Stomach (tissue), 9 donors: ENCODE results near the gene PRRG4. TPM values are rescaled to one million over a fixed set of nuclear protein-coding genes. Genes with fewer than 3 reads are reported as not detected.
"Not testable (repeated sequence)": the region's sequence is repeated elsewhere in the genome, so short reads cannot be mapped to it uniquely, and the experiment has no call there.

Experiments used
- DNase-seq, 2 donors: peaks; one replicate each; pipeline versions ENCODE4 v3.0.0 to v3.0.0-alpha.2; 2013 to 2019
- H3K27ac ChIP-seq, 5 donors: fragments of 200-600 bp in 4 of 5; sonication (generic) in 4 of 5; one replicate each; pipeline ENCODE4 v1.5.1; 2013 to 2019; ENCODE audit warnings: mild to moderate bottlenecking in 1 of 5, moderate library complexity in 1 of 5
- H3K27me3 ChIP-seq, 3 donors: fragments of 200-600 bp; sonication (generic); one replicate each; pipeline ENCODE4 v1.5.1; 2017 to 2019; ENCODE audit warnings: mixed run types in 1 of 3
- H3K36me3 ChIP-seq, 4 donors: fragments of 200-600 bp; sonication (generic); 1 replicate in 3 of 4; 2 replicates in 1 of 4; pipeline ENCODE4 v1.5.1; 2016 to 2019
- H3K4me1 ChIP-seq, 4 donors: fragments of 200-600 bp; sonication (generic); one replicate each; pipeline ENCODE4 v1.5.1; 2016 to 2019
- H3K4me3 ChIP-seq, 4 donors: fragments of 200-600 bp; sonication (generic) in 3 of 4; one replicate each; pipeline ENCODE4 v1.5.1; 2016 to 2019; ENCODE audit warnings: mild to moderate bottlenecking in 1 of 4
- H3K9me3 ChIP-seq, 4 donors: fragments of 200-600 bp; sonication (generic); one replicate each; pipeline ENCODE4 v1.5.1; 2016 to 2019
- EP300 ChIP-seq: sonication (generic); formaldehyde crosslinking; IDR thresholded peaks from one replicate; pipeline ENCODE4 v1.6.1; 2017; ENCODE audit warnings: antibody characterized with exemption
- POLR2A ChIP-seq, 4 donors: fragments of 450-650 bp; IDR thresholded peaks; one replicate each; pipeline ENCODE4 v1.6.1; 2016; ENCODE audit warnings: antibody characterized with exemption in 4 of 4, control low read depth in 2 of 4, mild to moderate bottlenecking in 1 of 4, moderate library complexity in 1 of 4
- POLR2AphosphoS5 ChIP-seq, 3 donors: sonication (generic); formaldehyde crosslinking; IDR thresholded peaks; one replicate each; pipeline ENCODE4 v1.6.1; 2016; ENCODE audit warnings: antibody characterized with exemption in 3 of 3
- WGBS, 5 donors: extraction: QIAGEN DNeasy Blood & Tissue Kit in 3 of 5; methylation state at CpG; one replicate each; pipeline versions ENCODE4 v1.1.5 to v1.1.7; 2013 to 2018; 5-methylcytosine and 5-hydroxymethylcytosine counted together
- intact Hi-C: fragments of 100-400 bp; cut with DNase I; formaldehyde crosslinking; loops from one replicate; pipeline ENCODE4 v1.15.1; 2023; ENCODE audit warnings: low total_unique reads
- polyA plus RNA-seq, 3 donors: library from polyadenylated mRNA; stranded (reverse); fragments of 200-250 nt; gene quantifications; one replicate each; pipeline ENCODE4 v1.2.3, GENCODE V29; 2013
- total RNA-seq, 5 donors: library from RNA; depleted of rRNA; stranded (reverse); fragments of >200 nt; gene quantifications; one replicate each; pipeline versions ENCODE4 v1.1.0 to v1.2.3, GENCODE V29; 2014 to 2016
- TF ChIP-seq, protein P1 (sequence below), 7 experiments: fragments of 450-650 bp in 4 of 7; fragments of 200-600 bp in 3 of 7; sonication (generic) in 3 of 7; IDR thresholded peaks; one replicate each; pipeline ENCODE4 v1.5.1; 2016 to 2019; ENCODE audit warnings: antibody characterized with exemption in 7 of 7, control low read depth in 2 of 7, mild to moderate bottlenecking in 1 of 7
- donor health status: healthy with polysubstance abuse.
- donor health status: Bipolar disorder and iron deficiency.
- donor health status: healthy.

Gene PRRG4
- total and polyA plus RNA-seq, 8 donors: under 0.01 to 9.0 (median 4.3) TPM

DNA sequence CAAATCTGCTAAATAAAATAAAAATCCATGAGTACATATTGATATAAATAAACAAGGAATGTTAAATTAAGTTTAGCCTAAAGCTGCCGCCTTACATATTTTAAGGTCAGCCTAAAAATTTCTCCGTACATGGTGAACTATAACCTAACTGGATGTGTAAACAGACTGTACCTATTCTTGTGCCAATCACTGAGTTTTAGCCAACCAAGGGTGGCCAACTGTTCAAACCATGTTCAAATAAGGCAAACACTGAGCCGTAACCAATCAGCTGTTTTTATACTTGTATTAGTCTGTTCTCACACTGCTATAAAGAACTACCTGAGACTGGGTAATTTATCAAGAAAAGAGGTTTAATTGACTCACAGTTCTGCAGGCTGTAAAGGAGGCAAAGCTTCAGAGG lies 54.3 kb downstream of the PRRG4 start:
- TF ChIP-seq POLR2AphosphoS5 (IDR thresholded peaks at IDR 0.05) (no peak), EP300 (no peak), POLR2A (IDR thresholded peaks at IDR 0.05) (no peak)
- TF ChIP-seq, protein P1, sequence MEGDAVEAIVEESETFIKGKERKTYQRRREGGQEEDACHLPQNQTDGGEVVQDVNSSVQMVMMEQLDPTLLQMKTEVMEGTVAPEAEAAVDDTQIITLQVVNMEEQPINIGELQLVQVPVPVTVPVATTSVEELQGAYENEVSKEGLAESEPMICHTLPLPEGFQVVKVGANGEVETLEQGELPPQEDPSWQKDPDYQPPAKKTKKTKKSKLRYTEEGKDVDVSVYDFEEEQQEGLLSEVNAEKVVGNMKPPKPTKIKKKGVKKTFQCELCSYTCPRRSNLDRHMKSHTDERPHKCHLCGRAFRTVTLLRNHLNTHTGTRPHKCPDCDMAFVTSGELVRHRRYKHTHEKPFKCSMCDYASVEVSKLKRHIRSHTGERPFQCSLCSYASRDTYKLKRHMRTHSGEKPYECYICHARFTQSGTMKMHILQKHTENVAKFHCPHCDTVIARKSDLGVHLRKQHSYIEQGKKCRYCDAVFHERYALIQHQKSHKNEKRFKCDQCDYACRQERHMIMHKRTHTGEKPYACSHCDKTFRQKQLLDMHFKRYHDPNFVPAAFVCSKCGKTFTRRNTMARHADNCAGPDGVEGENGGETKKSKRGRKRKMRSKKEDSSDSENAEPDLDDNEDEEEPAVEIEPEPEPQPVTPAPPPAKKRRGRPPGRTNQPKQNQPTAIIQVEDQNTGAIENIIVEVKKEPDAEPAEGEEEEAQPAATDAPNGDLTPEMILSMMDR (IDR thresholded peaks at IDR 0.05): no peak
- H3K36me3 ChIP-seq: no peaks in the 10 kb centered on the region
- no peak overlapping the region for H3K27ac ChIP-seq
- no peak for DNase-seq
- 32 to 72% (median 57%) methylated on average over 3 of the region's 3 CpGs for WGBS, 5 donors
- no peaks in the 10 kb centered on the region for H3K27me3 ChIP-seq
- no peaks in the 10 kb centered on the region for H3K9me3 ChIP-seq
- intact Hi-C loops: no loop called here
- H3K4me1 ChIP-seq: no peaks in the 10 kb centered on the region
- no peak overlapping the region for H3K4me3 ChIP-seq

DNA sequence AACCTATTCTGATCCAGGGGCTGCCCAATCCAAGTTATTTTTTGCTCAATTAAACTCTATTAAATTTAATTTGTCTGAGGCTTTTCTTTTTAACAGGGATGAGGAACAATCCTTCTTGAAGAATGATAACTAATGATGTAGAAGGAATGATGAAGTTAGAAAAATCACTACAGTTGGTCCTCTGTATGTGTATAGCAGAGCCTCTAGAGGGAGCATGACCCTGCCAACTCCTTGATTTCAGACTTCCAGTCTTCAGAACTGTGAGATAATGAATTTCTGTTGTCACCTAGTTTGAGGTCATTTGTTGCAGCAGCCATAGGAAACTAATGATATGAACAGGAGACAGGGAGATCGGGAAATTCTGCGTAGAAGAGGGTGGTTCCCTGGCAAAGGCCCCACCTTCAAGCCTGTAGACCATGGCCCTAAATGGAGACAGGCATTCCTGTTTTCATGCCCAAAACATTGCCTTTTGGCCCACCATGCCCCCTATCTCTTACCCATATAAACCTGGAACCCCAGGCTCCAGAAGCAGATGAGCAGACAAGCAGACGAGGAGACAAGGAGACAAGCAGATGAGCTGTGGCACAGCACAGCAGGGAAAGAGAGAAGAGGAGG lies 55.1 kb downstream of the PRRG4 start:
- H3K4me3 ChIP-seq: no peak overlapping the region
- H3K36me3 ChIP-seq: no peaks in the 10 kb centered on the region
- H3K4me1 ChIP-seq: no peaks in the 10 kb centered on the region
- H3K27me3 ChIP-seq: no peaks in the 10 kb centered on the region
- DNase-seq: peak in 1 of 2 donors; percentile 42
- intact Hi-C loops: no loop called here
- WGBS, 5 donors: 58 to 82% (median 75%) methylated on average over 3 of the region's 3 CpGs
- no peak for TF ChIP-seq EP300
- TF ChIP-seq, protein P1 (IDR thresholded peaks at IDR 0.05): peak in 1 of 7 experiments; percentile 20
- no peak overlapping the region for H3K27ac ChIP-seq
- H3K9me3 ChIP-seq: no peaks in the 10 kb centered on the region

DNA sequence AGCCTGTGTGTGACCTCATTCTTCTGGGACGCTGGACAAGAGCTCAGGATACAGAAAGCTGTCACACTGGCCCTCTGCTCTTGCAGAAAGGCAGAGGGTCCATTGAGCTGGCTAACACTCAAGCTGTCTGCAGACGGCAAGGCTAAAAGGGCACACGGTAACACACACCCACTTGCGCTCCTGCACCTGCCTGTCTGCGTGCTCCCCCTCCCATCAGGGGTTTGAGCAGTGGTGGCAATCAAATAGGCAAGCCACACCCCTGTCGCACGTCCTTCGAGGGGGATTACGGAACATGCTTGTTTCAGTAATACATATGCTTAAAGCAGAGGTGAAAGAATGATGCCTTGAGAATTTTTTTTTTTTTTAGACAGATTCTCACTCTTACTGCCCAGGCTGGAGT lies 55.8 kb downstream of the PRRG4 start:
- TF ChIP-seq POLR2A (IDR thresholded peaks at IDR 0.05) (no peak), POLR2AphosphoS5 (IDR thresholded peaks at IDR 0.05) (no peak), EP300 (no peak)
- TF ChIP-seq, protein P1 (IDR thresholded peaks at IDR 0.05): no peak
- no peak for DNase-seq
- intact Hi-C loops: no loop called here
- Histone ChIP-seq H3K27ac (no peak overlapping the region), H3K27me3 (no peaks in the 10 kb centered on the region), H3K9me3 (no peaks in the 10 kb centered on the region), H3K36me3 (no peaks in the 10 kb centered on the region), H3K4me3 (no peak overlapping the region), H3K4me1 (no peaks in the 10 kb centered on the region)
- 69 to 88% (median 83%) methylated on average over 9 of the region's 9 CpGs for WGBS, 5 donors

DNA sequence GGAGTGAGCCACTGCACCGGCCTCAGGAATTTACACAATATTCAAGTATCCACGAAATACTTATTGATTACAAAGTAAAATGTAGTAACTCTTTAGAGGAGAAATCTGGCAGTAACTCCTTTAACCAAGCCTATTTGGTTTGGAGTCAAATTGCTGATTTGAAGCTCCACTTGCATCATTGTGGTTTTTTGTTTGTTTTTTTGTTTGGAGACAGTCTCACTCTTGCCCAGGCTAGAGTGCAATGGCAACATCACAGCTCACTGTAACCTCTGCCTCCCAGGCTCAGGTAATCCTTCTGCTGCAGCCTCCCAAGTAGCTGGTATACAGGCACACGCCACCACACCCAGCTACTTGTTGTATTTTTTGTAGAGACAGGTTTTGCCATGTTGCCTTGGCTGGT lies 56.5 kb downstream of the PRRG4 start:
- peaks cover 0 to 5% (median 2%) of the 10 kb centered on the region in 4 donors for H3K4me1 ChIP-seq
- no peaks in the 10 kb centered on the region for H3K27me3 ChIP-seq
- H3K27ac ChIP-seq: no peak overlapping the region
- DNase-seq: no peak
- H3K4me3 ChIP-seq: no peak overlapping the region
- H3K9me3 ChIP-seq: no peaks in the 10 kb centered on the region
- TF ChIP-seq, protein P1 (IDR thresholded peaks at IDR 0.05): no peak
- TF ChIP-seq EP300 (no peak), POLR2A (IDR thresholded peaks at IDR 0.05) (no peak), POLR2AphosphoS5 (IDR thresholded peaks at IDR 0.05) (no peak)
- intact Hi-C loops: no loop called here
- no peaks in the 10 kb centered on the region for H3K36me3 ChIP-seq
- 83 to 91% (median 87%) methylated on average over 3 of the region's 3 CpGs for WGBS, 5 donors

DNA sequence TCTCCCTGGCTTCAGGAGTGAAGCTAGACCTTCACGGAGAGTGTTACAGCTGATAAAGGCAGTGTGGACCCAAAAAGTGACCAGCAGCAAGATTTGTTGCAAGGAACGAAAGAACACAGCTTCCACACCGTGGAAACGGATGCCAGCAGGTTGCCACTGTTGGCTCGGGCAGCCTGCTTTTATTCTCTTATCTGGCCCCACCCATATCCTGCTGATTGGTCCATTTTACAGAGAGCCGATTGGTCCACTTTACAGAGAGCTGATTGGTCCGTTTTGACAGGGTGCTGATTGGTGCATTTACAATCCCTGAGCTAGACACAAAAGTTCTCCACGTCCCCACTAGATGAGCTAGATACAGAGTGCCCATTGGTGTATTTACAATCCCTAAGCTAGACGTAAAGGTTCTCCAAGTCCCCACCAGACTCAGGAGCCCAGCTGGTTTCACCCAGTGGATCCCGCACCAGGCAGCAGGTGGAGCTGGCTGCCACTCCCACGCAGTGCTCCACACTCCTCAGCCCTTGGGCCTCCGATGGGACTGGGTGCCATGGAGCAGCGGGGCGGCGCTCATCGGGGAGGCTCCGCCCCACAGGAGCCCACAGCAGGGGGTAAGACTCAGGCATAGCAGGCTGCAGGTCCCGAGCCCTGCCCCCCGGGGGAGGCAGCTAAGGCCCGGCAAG lies 58.1 kb downstream of the PRRG4 start:
- H3K9me3 ChIP-seq, intact Hi-C loops, DNase-seq, H3K36me3 ChIP-seq, H3K27me3 ChIP-seq, H3K4me3 ChIP-seq, H3K27ac ChIP-seq: not testable (repeated sequence)
- peaks cover 0 to 14% (median 12%) of the 10 kb centered on the region in 4 donors for H3K4me1 ChIP-seq
- 90 to 95% (median 94%) methylated on average over 15 to 20 of the region's 20 CpGs for WGBS, 5 donors

DNA sequence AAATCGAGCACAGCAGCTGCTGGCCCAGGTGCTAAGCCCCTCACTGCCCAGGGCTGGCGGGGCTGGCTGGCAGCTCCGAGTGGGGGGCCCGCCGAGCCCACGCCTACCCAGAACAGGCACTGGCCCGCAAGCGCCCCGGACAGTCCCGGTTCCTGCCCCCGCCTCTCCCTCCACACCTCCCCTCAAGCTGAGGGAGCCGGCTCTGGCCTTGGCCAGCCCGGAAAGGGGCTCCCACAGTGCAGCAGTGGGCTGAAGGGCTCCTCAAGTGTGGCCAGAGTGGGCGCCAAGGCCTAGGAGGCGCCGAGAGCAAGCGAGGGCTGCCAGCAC lies 58.6 kb downstream of the PRRG4 start:
- H3K4me3 ChIP-seq, intact Hi-C loops, H3K27ac ChIP-seq, DNase-seq, H3K36me3 ChIP-seq, H3K9me3 ChIP-seq, H3K27me3 ChIP-seq: not testable (repeated sequence)
- peaks cover 0 to 14% (median 12%) of the 10 kb centered on the region in 4 donors for H3K4me1 ChIP-seq
- WGBS, 5 donors: 92 to 98% (median 96%) methylated on average over 8 to 17 of the region's 17 CpGs
